Panc1 (cell line): Measurements from ENCODE around the gene MYL2. TPM values are rescaled to one million over a fixed set of nuclear protein-coding genes. Genes with fewer than 3 reads are reported as not detected.

Experiments used
- ATAC-seq: fragments of 200-7000 bp; cut with Tn5 transposase; 2 replicates; pipeline ENCODE4 v1.9.1; 2020; ENCODE audit warnings: mild to moderate bottlenecking, moderate library complexity
- BruUV-seq: library from RNA; stranded (reverse); fragments of 400-500 nt; replicated peaks from 2 replicates; lab custom pipeline; 2021; lab: Mats Ljungman, UMichigan
- CTCF ChIA-PET: fragments of 300-600 bp; sonication (Branson Sonifier 250); formaldehyde crosslinking; loops from one replicate; lab custom pipeline; 2022; ENCODE audit warnings: antibody characterized with exemption; lab: Charles Lee
- POLR2A ChIA-PET: fragments of 300-600 bp; sonication (Branson Sonifier 250); formaldehyde crosslinking; loops from one replicate; lab custom pipeline; 2022; ENCODE audit warnings: antibody characterized with exemption; lab: Charles Lee
- DNase-seq: peaks from one replicate; pipeline ENCODE4 v3.0.0-alpha.2; 2010; ENCODE audit warnings: low read depth, low spot score
- H3K27ac ChIP-seq: 2 replicates; pipeline ENCODE4 v1.5.1; 2011; ENCODE audit warnings: mild to moderate bottlenecking, low read length, inconsistent platforms
- H3K27me3 ChIP-seq: fragments of 200-500 bp; sonication (Bioruptor generic); 2 replicates; pipeline ENCODE4 v1.6.0; 2014; ENCODE audit warnings: low read length, inconsistent platforms; ENCODE audit not compliant: control insufficient read depth, insufficient read depth
- H3K36me3 ChIP-seq: fragments of 200-500 bp; sonication (Bioruptor generic); 2 replicates; pipeline ENCODE4 v1.5.1; 2014; ENCODE audit warnings: inconsistent platforms, mild to moderate bottlenecking, low read length, moderate library complexity; ENCODE audit not compliant: control insufficient read depth, insufficient read depth
- H3K4me1 ChIP-seq: 2 replicates; pipeline ENCODE4 v1.5.1; 2011; ENCODE audit warnings: inconsistent platforms, mild to moderate bottlenecking, low read length, moderate library complexity; ENCODE audit not compliant: control insufficient read depth, insufficient read depth
- H3K4me3 ChIP-seq, 2 experiments: 2 replicates each; pipeline ENCODE4 v1.5.1; 2011 to 2012; ENCODE audit warnings: low read depth in 2 of 2, low read length in 2 of 2, mild to moderate bottlenecking in 2 of 2, inconsistent platforms in 1 of 2, moderate library complexity in 1 of 2
- H3K9me3 ChIP-seq: fragments of 200-500 bp; sonication (Bioruptor generic); 2 replicates; pipeline ENCODE4 v1.5.1; 2014; ENCODE audit warnings: low read depth, mild to moderate bottlenecking, inconsistent platforms, low read length, moderate library complexity; ENCODE audit not compliant: control insufficient read depth, insufficient read depth
- CTCF ChIP-seq: fragments of 450-650 bp; IDR thresholded peaks from 2 replicates; pipeline ENCODE4 v1.5.1; 2017; ENCODE audit warnings: mild to moderate bottlenecking
- POLR2AphosphoS5 ChIP-seq: IDR thresholded peaks from 2 replicates; pipeline ENCODE4 v1.6.1; 2012; ENCODE audit warnings: mild to moderate bottlenecking, low read depth, low read length, moderate library complexity
- REST ChIP-seq, 2 experiments: IDR thresholded peaks; 2 replicates each; pipeline ENCODE4 v1.6.1; 2011 to 2012; ENCODE audit warnings: low read depth in 2 of 2, control low read depth in 1 of 2, low read length in 1 of 2, mild to moderate bottlenecking in 1 of 2, moderate library complexity in 1 of 2; ENCODE audit not compliant: insufficient read depth in 1 of 2
- SIN3A ChIP-seq: IDR thresholded peaks from 2 replicates; pipeline ENCODE4 v1.6.1; 2012; ENCODE audit warnings: low read depth, mild to moderate bottlenecking, low read length, moderate library complexity, borderline replicate concordance; ENCODE audit not compliant: insufficient read depth
- TCF7L2 ChIP-seq: IDR thresholded peaks from 2 replicates; pipeline ENCODE4 v1.6.1; 2011; ENCODE audit warnings: mild to moderate bottlenecking, low read depth, low read length, inconsistent platforms
- in situ Hi-C: cut with HindIII; loops from 2 replicates; pipeline ENCODE4 v1.10.0; 2016; ENCODE audit warnings: low sequenced_read_pairs, low pct_unique_long_range_greater_than_20kb
- intact Hi-C: fragments of 100-400 bp; cut with micrococcal nuclease; formaldehyde crosslinking; loops from one replicate; pipeline ENCODE4 v1.10.0; 2022; ENCODE audit not compliant: unreplicated experiment
- total RNA-seq: library from RNA; stranded (reverse); gene quantifications from one replicate; pipeline ENCODE4 v1.2.1, GENCODE V29; 2021; ENCODE audit not compliant: unreplicated experiment

The MYL2 gene
- total RNA-seq, 1 experiment from 2014 or later, result not detected

GRCh38 chr12:110869026-110869425, 51.4 kb downstream of the MYL2 start:
- no TSS peak for BruUV-seq
- Histone ChIP-seq H3K36me3 (no peaks in the 10 kb centered on the region), H3K4me1 (no peaks in the 10 kb centered on the region), H3K9me3 (no peaks in the 10 kb centered on the region), H3K4me3 (no peak overlapping the region), H3K27me3 (no peaks in the 10 kb centered on the region; the same call in 1 of the 2 replicates), H3K27ac (no peak overlapping the region)
- DNase-seq, result no peak
- POLR2A ChIA-PET, result interaction anchor here (0.6 kb wide), 1 partner anchor 165 kb away, joined by 3 read pairs; no protein-coding TSS in a partner anchor
- intact Hi-C loops, result no loop called here
- ATAC-seq, result no peak
- CTCF ChIA-PET, result interaction anchor here (0.6 kb wide), 1 partner anchor 401 kb away, joined by 4 read pairs; the partner anchor contains the start of gene GPN3
- in situ Hi-C loops, result no loop called here
- TF ChIP-seq POLR2AphosphoS5, result no peak
- TF ChIP-seq CTCF, result no peak

- DNase-seq, result no peak
- POLR2A ChIA-PET, result interaction anchor here (0.7 kb wide), 1 partner anchor 17 kb away, joined by 6 read pairs; no protein-coding TSS in a partner anchor
- H3K4me1 ChIP-seq, result no peaks in the 10 kb centered on the region
- H3K36me3 ChIP-seq, result no peaks in the 10 kb centered on the region
- CTCF ChIA-PET, result interaction anchor here (0.8 kb wide), 1 partner anchor 873 kb away, joined by 4 read pairs; no protein-coding TSS in a partner anchor
- no TSS peak for BruUV-seq
- no peaks in the 10 kb centered on the region for H3K27me3 ChIP-seq
- in situ Hi-C loops, result no loop called here
- ATAC-seq, result no peak
- TF ChIP-seq CTCF (no peak), REST (IDR thresholded peaks at IDR 0.05; ENCODE audit: insufficient read depth in 1 of 2, low read depth in 2 of 2, low read length in 1 of 2) (no peak), POLR2AphosphoS5 (no peak), SIN3A (no peak), TCF7L2 (no peak)
- intact Hi-C loops, result no loop called here
- no peak overlapping the region for H3K27ac ChIP-seq
- H3K9me3 ChIP-seq, result no peaks in the 10 kb centered on the region
- H3K4me3 ChIP-seq, result no peak overlapping the region
Observed at GRCh38 chr12:110865521-110865920, 54.9 kb downstream of the MYL2 start.
